Ramos (cell line): ENCODE results near the gene HSPA5.
"Not testable (repeated sequence)": the region's sequence is repeated elsewhere in the genome, so short reads cannot be mapped to it uniquely, and the experiment has no call there.

Experiments
- in situ Hi-C: fragments of 300-500 bp; cut with MboI; formaldehyde crosslinking; loops from one replicate; pipeline ENCODE4 v1.14.3; 2022; ENCODE audit warnings: low sequenced_read_pairs; ENCODE audit not compliant: unreplicated experiment

HSPA5 gene

GRCh38 chr9:125241000-125241862, at the start of gene HSPA5:
TSS of gene HSPA5 (minus strand) at chr9:125241343. CDS start at chr9:125241126, 217 bp downstream.
- in situ Hi-C loops: no loop called here

GRCh38 chr9:125286935-125287433, 45.8 kb upstream of the HSPA5 start:
- in situ Hi-C loops: not testable (repeated sequence)

GRCh38 chr9:125284855-125285254, 43.7 kb upstream of the HSPA5 start:
- in situ Hi-C loops: no loop called here

GRCh38 chr9:125280945-125281344, 39.8 kb upstream of the HSPA5 start:
- in situ Hi-C loops: no loop called here

GRCh38 chr9:125277411-125277810, 36.3 kb upstream of the HSPA5 start:
- in situ Hi-C loops: no loop called here

- in situ Hi-C loops: no loop called here
Observed at GRCh38 chr9:125276771-125277170, 35.6 kb upstream of the HSPA5 start.

GRCh38 chr9:125272697-125273096, 31.6 kb upstream of the HSPA5 start:
- in situ Hi-C loops: no loop called here

- in situ Hi-C loops: no loop called here
Observed at GRCh38 chr9:125271081-125271480, 29.9 kb upstream of the HSPA5 start.

GRCh38 chr9:125269014-125269397, 27.9 kb upstream of the HSPA5 start:
- in situ Hi-C loops: no loop called here

GRCh38 chr9:125268394-125269013, 27.4 kb upstream of the HSPA5 start:
- in situ Hi-C loops: no loop called here

- in situ Hi-C loops: not testable (repeated sequence)
Observed at GRCh38 chr9:125264068-125264467, 22.9 kb upstream of the HSPA5 start.

- in situ Hi-C loops: no loop called here
Observed at GRCh38 chr9:125262294-125262991, 21.3 kb upstream of the HSPA5 start.

GRCh38 chr9:125261501-125262293, 20.6 kb upstream of the HSPA5 start, which contains the start of gene GAPVD1:
TSS of gene GAPVD1 (plus strand) at chr9:125261826. CDS start at chr9:125298922, 37,096 bp downstream.
- in situ Hi-C loops: no loop called here

GRCh38 chr9:125260561-125260960, 19.4 kb upstream of the HSPA5 start:
- in situ Hi-C loops: no loop called here

GRCh38 chr9:125258832-125259534, 17.8 kb upstream of the HSPA5 start:
- in situ Hi-C loops: no loop called here

- in situ Hi-C loops: no loop called here
Observed at GRCh38 chr9:125258160-125258785, 17.1 kb upstream of the HSPA5 start.

- in situ Hi-C loops: no loop called here
Observed at GRCh38 chr9:125255781-125256391, 14.7 kb upstream of the HSPA5 start.

- in situ Hi-C loops: no loop called here
Observed at GRCh38 chr9:125254231-125254630, 13.1 kb upstream of the HSPA5 start.
